HEK293 (cell line): ENCODE measurements around the gene FRMD5.

Source experiments
- ELK4 ChIP-seq: IDR thresholded peaks from 2 replicates; pipeline ENCODE4 v1.6.1; 2011; ENCODE audit warnings: mild to moderate bottlenecking, low read depth, low read length, borderline replicate concordance
- HOXA7 ChIP-seq: sonication (generic); formaldehyde crosslinking; IDR thresholded peaks from 2 replicates; pipeline ENCODE4 v1.8.1; 2022; ENCODE audit warnings: missing genetic modification reagents, borderline replicate concordance
- KLF10 ChIP-seq: fragments of 450-650 bp; IDR thresholded peaks from 2 replicates; pipeline ENCODE4 v1.5.1; 2018; ENCODE audit warnings: missing biosample characterization, mild to moderate bottlenecking, missing genetic modification characterization
- MYNN ChIP-seq: fragments of 450-650 bp; formaldehyde crosslinking; IDR thresholded peaks from 2 replicates; pipeline ENCODE4 v1.5.1; 2016; ENCODE audit warnings: missing biosample characterization, missing genetic modification characterization, borderline replicate concordance
- PRDM4 ChIP-seq: fragments of 450-650 bp; formaldehyde crosslinking; IDR thresholded peaks from 2 replicates; pipeline ENCODE4 v1.5.1; 2017; ENCODE audit warnings: missing biosample characterization, missing genetic modification characterization
- SP2 ChIP-seq: fragments of 450-650 bp; formaldehyde crosslinking; IDR thresholded peaks from 2 replicates; pipeline ENCODE4 v1.5.1; 2016; ENCODE audit warnings: missing biosample characterization, missing genetic modification characterization
- TRIM28 ChIP-seq: IDR thresholded peaks from 2 replicates; pipeline ENCODE4 v1.6.1; 2011; ENCODE audit warnings: low read length, control low read depth, borderline replicate concordance
- ZBTB7A ChIP-seq: fragments of 450-650 bp; formaldehyde crosslinking; IDR thresholded peaks from 2 replicates; pipeline ENCODE4 v1.5.1; 2016; ENCODE audit warnings: low read depth, missing biosample characterization, missing genetic modification characterization
- ZNF140 ChIP-seq: fragments of 450-650 bp; formaldehyde crosslinking; IDR thresholded peaks from 2 replicates; pipeline ENCODE4 v1.5.1; 2016; ENCODE audit warnings: missing biosample characterization, missing genetic modification characterization
- ZNF23 ChIP-seq: fragments of 450-650 bp; formaldehyde crosslinking; IDR thresholded peaks from 2 replicates; pipeline ENCODE4 v1.5.1; 2016; ENCODE audit warnings: missing biosample characterization, missing genetic modification characterization, borderline replicate concordance
- ZNF335 ChIP-seq: fragments of 450-650 bp; formaldehyde crosslinking; conservative IDR thresholded peaks from 2 replicates; pipeline ENCODE4 v1.5.1; 2016; ENCODE audit warnings: missing biosample characterization, missing genetic modification characterization
- ZNF416 ChIP-seq: fragments of 450-650 bp; formaldehyde crosslinking; IDR thresholded peaks from 2 replicates; pipeline ENCODE4 v1.5.1; 2016; ENCODE audit warnings: missing biosample characterization, missing genetic modification characterization
- TF ChIP-seq, protein P1 (sequence below): fragments of 450-650 bp; formaldehyde crosslinking; IDR thresholded peaks from 2 replicates; pipeline ENCODE4 v1.5.1; 2016; ENCODE audit warnings: missing biosample characterization, missing genetic modification characterization
- TF ChIP-seq, protein P2 (sequence below): fragments of 450-650 bp; formaldehyde crosslinking; IDR thresholded peaks from 2 replicates; pipeline ENCODE4 v1.5.1; 2016; ENCODE audit warnings: missing biosample characterization, missing genetic modification characterization

DNA sequence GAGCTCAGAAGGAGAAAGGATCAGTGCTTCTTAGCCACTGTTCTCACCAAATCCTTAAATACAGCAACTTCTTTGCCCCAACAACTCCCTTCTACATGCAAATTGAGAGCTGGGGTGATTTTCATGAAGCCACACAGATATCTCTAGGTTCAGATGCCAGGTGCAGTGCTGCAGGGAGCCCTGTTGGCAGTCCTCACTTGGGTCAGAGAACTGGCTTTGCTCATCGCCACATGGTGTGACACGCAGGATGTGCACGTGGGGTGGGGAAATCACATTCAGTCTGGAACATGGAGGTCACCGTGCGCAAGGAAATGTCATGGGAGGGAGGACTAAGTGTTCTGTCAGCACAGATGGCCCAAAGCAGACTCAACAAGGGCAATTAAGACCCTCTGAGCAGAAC, 264.5 kb downstream of the FRMD5 start:
- TF ChIP-seq, protein P1, sequence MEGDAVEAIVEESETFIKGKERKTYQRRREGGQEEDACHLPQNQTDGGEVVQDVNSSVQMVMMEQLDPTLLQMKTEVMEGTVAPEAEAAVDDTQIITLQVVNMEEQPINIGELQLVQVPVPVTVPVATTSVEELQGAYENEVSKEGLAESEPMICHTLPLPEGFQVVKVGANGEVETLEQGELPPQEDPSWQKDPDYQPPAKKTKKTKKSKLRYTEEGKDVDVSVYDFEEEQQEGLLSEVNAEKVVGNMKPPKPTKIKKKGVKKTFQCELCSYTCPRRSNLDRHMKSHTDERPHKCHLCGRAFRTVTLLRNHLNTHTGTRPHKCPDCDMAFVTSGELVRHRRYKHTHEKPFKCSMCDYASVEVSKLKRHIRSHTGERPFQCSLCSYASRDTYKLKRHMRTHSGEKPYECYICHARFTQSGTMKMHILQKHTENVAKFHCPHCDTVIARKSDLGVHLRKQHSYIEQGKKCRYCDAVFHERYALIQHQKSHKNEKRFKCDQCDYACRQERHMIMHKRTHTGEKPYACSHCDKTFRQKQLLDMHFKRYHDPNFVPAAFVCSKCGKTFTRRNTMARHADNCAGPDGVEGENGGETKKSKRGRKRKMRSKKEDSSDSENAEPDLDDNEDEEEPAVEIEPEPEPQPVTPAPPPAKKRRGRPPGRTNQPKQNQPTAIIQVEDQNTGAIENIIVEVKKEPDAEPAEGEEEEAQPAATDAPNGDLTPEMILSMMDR: no peak
- no peak for TF ChIP-seq SP2 (tag by site-specific recombination)
- TF ChIP-seq PRDM4: no peak
- TF ChIP-seq, protein P2, sequence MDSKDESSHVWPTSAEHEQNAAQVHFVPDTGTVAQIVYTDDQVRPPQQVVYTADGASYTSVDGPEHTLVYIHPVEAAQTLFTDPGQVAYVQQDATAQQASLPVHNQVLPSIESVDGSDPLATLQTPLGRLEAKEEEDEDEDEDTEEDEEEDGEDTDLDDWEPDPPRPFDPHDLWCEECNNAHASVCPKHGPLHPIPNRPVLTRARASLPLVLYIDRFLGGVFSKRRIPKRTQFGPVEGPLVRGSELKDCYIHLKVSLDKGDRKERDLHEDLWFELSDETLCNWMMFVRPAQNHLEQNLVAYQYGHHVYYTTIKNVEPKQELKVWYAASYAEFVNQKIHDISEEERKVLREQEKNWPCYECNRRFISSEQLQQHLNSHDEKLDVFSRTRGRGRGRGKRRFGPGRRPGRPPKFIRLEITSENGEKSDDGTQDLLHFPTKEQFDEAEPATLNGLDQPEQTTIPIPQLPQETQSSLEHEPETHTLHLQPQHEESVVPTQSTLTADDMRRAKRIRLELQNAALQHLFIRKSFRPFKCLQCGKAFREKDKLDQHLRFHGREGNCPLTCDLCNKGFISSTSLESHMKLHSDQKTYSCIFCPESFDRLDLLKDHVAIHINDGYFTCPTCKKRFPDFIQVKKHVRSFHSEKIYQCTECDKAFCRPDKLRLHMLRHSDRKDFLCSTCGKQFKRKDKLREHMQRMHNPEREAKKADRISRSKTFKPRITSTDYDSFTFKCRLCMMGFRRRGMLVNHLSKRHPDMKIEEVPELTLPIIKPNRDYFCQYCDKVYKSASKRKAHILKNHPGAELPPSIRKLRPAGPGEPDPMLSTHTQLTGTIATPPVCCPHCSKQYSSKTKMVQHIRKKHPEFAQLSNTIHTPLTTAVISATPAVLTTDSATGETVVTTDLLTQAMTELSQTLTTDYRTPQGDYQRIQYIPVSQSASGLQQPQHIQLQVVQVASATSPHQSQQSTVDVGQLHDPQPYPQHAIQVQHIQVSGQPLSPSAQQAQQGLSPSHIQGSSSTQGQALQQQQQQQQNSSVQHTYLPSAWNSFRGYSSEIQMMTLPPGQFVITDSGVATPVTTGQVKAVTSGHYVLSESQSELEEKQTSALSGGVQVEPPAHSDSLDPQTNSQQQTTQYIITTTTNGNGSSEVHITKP (tag by site-specific recombination): no peak
- no peak for TF ChIP-seq ZNF23
- TF ChIP-seq ZNF335 (tag by site-specific recombination): no peak
- no peak for TF ChIP-seq HOXA7 (CRISPR knock-in tag)
- no peak for TF ChIP-seq ZBTB7A (tag by site-specific recombination)
- no peak for TF ChIP-seq MYNN (tag by site-specific recombination)
- TF ChIP-seq TRIM28: no peak
- no peak for TF ChIP-seq KLF10
- no peak for TF ChIP-seq ELK4
- TF ChIP-seq ZNF416 (tag by site-specific recombination): no peak
- TF ChIP-seq ZNF140: no peak
